Central memory CD4-positive, alpha-beta T cell (primary cell): ENCODE results near the gene IMMT.
"Not testable (repeated sequence)": the region's sequence is repeated elsewhere in the genome, so short reads cannot be mapped to it uniquely, and the experiment has no call there.

ENCODE experiments used
- DNase-seq: peaks from one replicate; pipeline ENCODE4 v3.0.0; 2022
- total RNA-seq, 3 experiments: gene quantifications; one replicate each; lab custom pipeline; 2026; lab: John Stamatoyannopoulos, UW

The IMMT gene
- total RNA-seq, result 65.6 to 194 (median 128) reads per million in 3 experiments

- peak; percentile 87 for DNase-seq
Observed at GRCh38 chr2:86195055-86195807, at the start of gene IMMT. IMMT (minus strand) TSS chr2:86195462; CDS start chr2:86195382, 80 bp downstream.

- DNase-seq, result not testable (repeated sequence)
Observed at GRCh38 chr2:86244781-86245180, 49.5 kb upstream of the IMMT start.

GRCh38 chr2:86243950-86244733 lies 48.9 kb upstream of the IMMT start:
- no peak for DNase-seq

GRCh38 chr2:86243272-86243671 lies 48.0 kb upstream of the IMMT start:
- no peak for DNase-seq

- DNase-seq, result no peak
Observed at GRCh38 chr2:86241611-86242010, 46.3 kb upstream of the IMMT start.

- DNase-seq, result no peak
Observed at GRCh38 chr2:86240251-86240650, 45.0 kb upstream of the IMMT start.

- no peak for DNase-seq
Observed at GRCh38 chr2:86239745-86240144, 44.5 kb upstream of the IMMT start.

GRCh38 chr2:86239326-86239725 lies 44.1 kb upstream of the IMMT start:
- DNase-seq, result no peak

- peak; percentile 19 for DNase-seq
Observed at GRCh38 chr2:86238354-86238753, 43.1 kb upstream of the IMMT start.

- DNase-seq, result no peak
Observed at GRCh38 chr2:86237172-86237571, 41.9 kb upstream of the IMMT start.

GRCh38 chr2:86235196-86235980 lies 40.1 kb upstream of the IMMT start:
- no peak for DNase-seq

GRCh38 chr2:86234563-86235131 lies 39.4 kb upstream of the IMMT start:
- DNase-seq, result no peak

GRCh38 chr2:86233436-86233835 lies 38.2 kb upstream of the IMMT start:
- DNase-seq, result no peak

GRCh38 chr2:86232910-86233309 lies 37.6 kb upstream of the IMMT start:
- DNase-seq, result no peak

GRCh38 chr2:86232373-86232784 lies 37.1 kb upstream of the IMMT start:
- DNase-seq, result no peak

GRCh38 chr2:86231680-86232372 lies 36.6 kb upstream of the IMMT start:
- DNase-seq, result no peak

- DNase-seq, result no peak
Observed at GRCh38 chr2:86230961-86231360, 35.7 kb upstream of the IMMT start.

- DNase-seq, result no peak
Observed at GRCh38 chr2:86229221-86229620, 34.0 kb upstream of the IMMT start.

GRCh38 chr2:86228574-86228973 lies 33.3 kb upstream of the IMMT start:
- not testable (repeated sequence) for DNase-seq

- DNase-seq, result no peak
Observed at GRCh38 chr2:86227685-86228084, 32.4 kb upstream of the IMMT start.

- no peak for DNase-seq
Observed at GRCh38 chr2:86226636-86227520, 31.6 kb upstream of the IMMT start.
